Measurements from ENCODE around the gene SPPL3.
A peak's percentile ranks its signal among the peaks of the same experiment; 100 is the strongest.
"Not testable (repeated sequence)": the region's sequence is repeated elsewhere in the genome, so short reads cannot be mapped to it uniquely, and the experiment has no call there.

SPPL3 gene

GRCh38 chr12:120846721-120847120, 57.4 kb downstream of the SPPL3 start:
- Mint-ChIP-seq H3K27me3 (no peaks in the 10 kb centered on the region), H3K9me3 (no peaks in the 10 kb centered on the region), H3K4me3 (no peak overlapping the region), H3K4me1 (peaks cover 71% of the 10 kb centered on the region), H3K27ac (peak overlapping the region in 1 of 2 donors; percentile 72)
- ATAC-seq = no peak
- no peak for DNase-seq

GRCh38 chr12:120845696-120846095, 58.5 kb downstream of the SPPL3 start:
- no peak overlapping the region for H3K27ac Mint-ChIP-seq
- H3K27me3 Mint-ChIP-seq = no peaks in the 10 kb centered on the region
- H3K4me3 Mint-ChIP-seq = no peak overlapping the region
- no peak for ATAC-seq
- peaks cover 61% of the 10 kb centered on the region for H3K4me1 Mint-ChIP-seq
- DNase-seq = no peak
- H3K9me3 Mint-ChIP-seq = no peaks in the 10 kb centered on the region

- no peak overlapping the region for H3K4me3 Mint-ChIP-seq
- ATAC-seq = no peak
- H3K4me1 Mint-ChIP-seq = peaks cover 53% of the 10 kb centered on the region
- no peaks in the 10 kb centered on the region for H3K9me3 Mint-ChIP-seq
- no peak overlapping the region for H3K27ac Mint-ChIP-seq
- no peaks in the 10 kb centered on the region for H3K27me3 Mint-ChIP-seq
- no peak for DNase-seq
Measured at GRCh38 chr12:120844768-120845449, 59.2 kb downstream of the SPPL3 start.

- DNase-seq (no peak), ATAC-seq (no peak)
- H3K9me3 Mint-ChIP-seq = no peaks in the 10 kb centered on the region
- no peak overlapping the region for H3K4me3 Mint-ChIP-seq
- no peak overlapping the region for H3K27ac Mint-ChIP-seq
- H3K4me1 Mint-ChIP-seq = peaks cover 47% of the 10 kb centered on the region
- no peaks in the 10 kb centered on the region for H3K27me3 Mint-ChIP-seq
Measured at GRCh38 chr12:120844297-120844696, 59.9 kb downstream of the SPPL3 start.

GRCh38 chr12:120843472-120843871, 60.7 kb downstream of the SPPL3 start:
- H3K9me3 Mint-ChIP-seq = no peaks in the 10 kb centered on the region
- peaks cover 47% of the 10 kb centered on the region for H3K4me1 Mint-ChIP-seq
- no peak for DNase-seq
- H3K4me3 Mint-ChIP-seq = no peak overlapping the region
- no peak for ATAC-seq
- H3K27me3 Mint-ChIP-seq = no peaks in the 10 kb centered on the region
- no peak overlapping the region for H3K27ac Mint-ChIP-seq

GRCh38 chr12:120842595-120842994, 61.6 kb downstream of the SPPL3 start:
- H3K27ac Mint-ChIP-seq = no peak overlapping the region
- no peak for ATAC-seq
- no peaks in the 10 kb centered on the region for H3K9me3 Mint-ChIP-seq
- H3K4me1 Mint-ChIP-seq = peaks cover 45% of the 10 kb centered on the region
- no peak overlapping the region for H3K4me3 Mint-ChIP-seq
- H3K27me3 Mint-ChIP-seq = no peaks in the 10 kb centered on the region
- DNase-seq = no peak

- no peak overlapping the region for H3K4me3 Mint-ChIP-seq
- H3K4me1 Mint-ChIP-seq = peaks cover 39% of the 10 kb centered on the region
- no peaks in the 10 kb centered on the region for H3K9me3 Mint-ChIP-seq
- no peak overlapping the region for H3K27ac Mint-ChIP-seq
- DNase-seq = no peak
- no peak for ATAC-seq
- H3K27me3 Mint-ChIP-seq = no peaks in the 10 kb centered on the region
Measured at GRCh38 chr12:120841525-120841924, 62.6 kb downstream of the SPPL3 start.

GRCh38 chr12:120839503-120839902, 64.7 kb downstream of the SPPL3 start:
- DNase-seq (no peak), ATAC-seq (no peak)
- H3K9me3 Mint-ChIP-seq = no peaks in the 10 kb centered on the region
- no peaks in the 10 kb centered on the region for H3K27me3 Mint-ChIP-seq
- no peak overlapping the region for H3K27ac Mint-ChIP-seq
- H3K4me3 Mint-ChIP-seq = no peak overlapping the region
- H3K4me1 Mint-ChIP-seq = peaks cover 44% of the 10 kb centered on the region

- not testable (repeated sequence) for H3K27me3 Mint-ChIP-seq, DNase-seq, ATAC-seq, H3K9me3 Mint-ChIP-seq, H3K27ac Mint-ChIP-seq, H3K4me3 Mint-ChIP-seq
- peaks cover 45% of the 10 kb centered on the region for H3K4me1 Mint-ChIP-seq
Measured at GRCh38 chr12:120838629-120839383, 65.4 kb downstream of the SPPL3 start.

GRCh38 chr12:120836114-120836684, 68.0 kb downstream of the SPPL3 start:
- H3K9me3 Mint-ChIP-seq = no peaks in the 10 kb centered on the region
- no peak for DNase-seq
- H3K4me1 Mint-ChIP-seq = peaks cover 48% of the 10 kb centered on the region
- H3K27ac Mint-ChIP-seq = no peak overlapping the region
- ATAC-seq = no peak
- no peaks in the 10 kb centered on the region for H3K27me3 Mint-ChIP-seq
- H3K4me3 Mint-ChIP-seq = no peak overlapping the region

- H3K27ac Mint-ChIP-seq = no peak overlapping the region
- ATAC-seq (no peak), DNase-seq (no peak)
- H3K4me3 Mint-ChIP-seq = peak overlapping the region; percentile 16 to 68
- no peaks in the 10 kb centered on the region for H3K9me3 Mint-ChIP-seq
- H3K4me1 Mint-ChIP-seq = peaks cover 53% of the 10 kb centered on the region
- no peaks in the 10 kb centered on the region for H3K27me3 Mint-ChIP-seq
Measured at GRCh38 chr12:120835657-120836056, 68.5 kb downstream of the SPPL3 start.

GRCh38 chr12:120835304-120835612, 68.9 kb downstream of the SPPL3 start:
- peak overlapping the region; percentile 25 to 68 for H3K4me3 Mint-ChIP-seq
- no peaks in the 10 kb centered on the region for H3K27me3 Mint-ChIP-seq
- ATAC-seq (peak; percentile 56), DNase-seq (no peak)
- no peaks in the 10 kb centered on the region for H3K9me3 Mint-ChIP-seq
- peak overlapping the region in 1 of 2 donors; percentile 76 for H3K27ac Mint-ChIP-seq
- peaks cover 55% of the 10 kb centered on the region for H3K4me1 Mint-ChIP-seq

- H3K4me1 Mint-ChIP-seq = peaks cover 58% of the 10 kb centered on the region
- H3K27me3 Mint-ChIP-seq = no peaks in the 10 kb centered on the region
- peak overlapping the region; percentile 25 to 68 for H3K4me3 Mint-ChIP-seq
- ATAC-seq (no peak), DNase-seq (no peak)
- no peaks in the 10 kb centered on the region for H3K9me3 Mint-ChIP-seq
- peak overlapping the region in 1 of 2 donors; percentile 76 for H3K27ac Mint-ChIP-seq
Measured at GRCh38 chr12:120834489-120835303, 69.5 kb downstream of the SPPL3 start.

- H3K4me3 Mint-ChIP-seq = peak overlapping the region; percentile 17 to 38
- peaks cover 58% of the 10 kb centered on the region for H3K4me1 Mint-ChIP-seq
- DNase-seq = no peak
- peak; percentile 75 for ATAC-seq
- H3K9me3 Mint-ChIP-seq = no peaks in the 10 kb centered on the region
- H3K27ac Mint-ChIP-seq = no peak overlapping the region
- H3K27me3 Mint-ChIP-seq = no peaks in the 10 kb centered on the region
Measured at GRCh38 chr12:120833849-120834248, 70.3 kb downstream of the SPPL3 start.

GRCh38 chr12:120832737-120833136, 71.4 kb downstream of the SPPL3 start:
- Mint-ChIP-seq H3K27ac (no peak overlapping the region), H3K4me1 (peaks cover 54% of the 10 kb centered on the region), H3K4me3 (no peak overlapping the region), H3K9me3 (no peaks in the 10 kb centered on the region), H3K27me3 (no peaks in the 10 kb centered on the region)
- DNase-seq = no peak
- ATAC-seq = no peak

All from stimulated activated naive CD8-positive, alpha-beta T cell treated with anti-CD3 and anti-CD28 coated beads, Interleukin-15, amount 100 ng/mL, for 72 hours (primary cell).